Stimulated activated memory B cell treated with anti-CD40 and anti-IgM and Interleukin-4, amounts not matched to agents 10 μg/mL and 1 μg/mL and 100 μg/mL, for 72 hours (primary cell): Measurements from ENCODE around the gene VPS41.

Experiments used
- ATAC-seq: fragments of 150-1000 bp; cut with Tn5 transposase; 2 replicates; pipeline ENCODE4 v1.10.0; 2021
- H3K27ac Mint-ChIP-seq: one replicate; pipeline ENCODE4 v1.8.0; 2022; ENCODE audit warnings: mild to moderate bottlenecking, mixed read lengths
- H3K27me3 Mint-ChIP-seq: one replicate; pipeline ENCODE4 v1.8.0; 2022; ENCODE audit warnings: mixed read lengths
- H3K36me3 Mint-ChIP-seq: one replicate; pipeline ENCODE4 v1.8.0; 2022; ENCODE audit warnings: mixed read lengths
- H3K4me1 Mint-ChIP-seq: one replicate; pipeline ENCODE4 v1.8.0; 2022; ENCODE audit warnings: mixed read lengths
- H3K4me3 Mint-ChIP-seq: one replicate; pipeline ENCODE4 v1.8.0; 2022; ENCODE audit warnings: mild to moderate bottlenecking, moderate library complexity, mixed read lengths
- H3K9me3 Mint-ChIP-seq: one replicate; pipeline ENCODE4 v1.8.0; 2022; ENCODE audit warnings: mixed read lengths

Gene VPS41

GRCh38 chr7:38929460-38930171, 20.6 kb upstream of the VPS41 start:
- Mint-ChIP-seq H3K4me1 (no peaks in the 10 kb centered on the region), H3K27ac (no peak overlapping the region), H3K36me3 (no peaks in the 10 kb centered on the region), H3K27me3 (no peaks in the 10 kb centered on the region), H3K9me3 (no peaks in the 10 kb centered on the region), H3K4me3 (no peak overlapping the region)
- ATAC-seq: no peak

GRCh38 chr7:38928506-38928905, 19.5 kb upstream of the VPS41 start:
- H3K4me3 Mint-ChIP-seq: no peak overlapping the region
- no peaks in the 10 kb centered on the region for H3K27me3 Mint-ChIP-seq
- no peaks in the 10 kb centered on the region for H3K36me3 Mint-ChIP-seq
- no peaks in the 10 kb centered on the region for H3K9me3 Mint-ChIP-seq
- no peak for ATAC-seq
- no peaks in the 10 kb centered on the region for H3K4me1 Mint-ChIP-seq
- no peak overlapping the region for H3K27ac Mint-ChIP-seq

- Mint-ChIP-seq H3K27ac (no peak overlapping the region), H3K4me1 (no peaks in the 10 kb centered on the region), H3K27me3 (no peaks in the 10 kb centered on the region), H3K36me3 (no peaks in the 10 kb centered on the region), H3K9me3 (no peaks in the 10 kb centered on the region), H3K4me3 (no peak overlapping the region)
- ATAC-seq: no peak
Measured at GRCh38 chr7:38927751-38928150, 18.8 kb upstream of the VPS41 start.

GRCh38 chr7:38920731-38921130, 11.7 kb upstream of the VPS41 start:
- Mint-ChIP-seq H3K27ac (no peak overlapping the region), H3K4me3 (no peak overlapping the region), H3K9me3 (no peaks in the 10 kb centered on the region), H3K27me3 (no peaks in the 10 kb centered on the region), H3K4me1 (no peaks in the 10 kb centered on the region), H3K36me3 (no peaks in the 10 kb centered on the region)
- no peak for ATAC-seq

GRCh38 chr7:38916396-38916795, 7.4 kb upstream of the VPS41 start:
- no peaks in the 10 kb centered on the region for H3K4me1 Mint-ChIP-seq
- H3K4me3 Mint-ChIP-seq: no peak overlapping the region
- no peak for ATAC-seq
- H3K27me3 Mint-ChIP-seq: peaks cover 9% of the 10 kb centered on the region
- H3K27ac Mint-ChIP-seq: no peak overlapping the region
- no peaks in the 10 kb centered on the region for H3K36me3 Mint-ChIP-seq
- H3K9me3 Mint-ChIP-seq: no peaks in the 10 kb centered on the region

- H3K9me3 Mint-ChIP-seq: no peaks in the 10 kb centered on the region
- no peak overlapping the region for H3K4me3 Mint-ChIP-seq
- ATAC-seq: no peak
Measured at GRCh38 chr7:38909870-38910269, 879 bp upstream of the VPS41 start.

GRCh38 chr7:38907766-38908165, 1.2 kb downstream of the VPS41 start:
- Mint-ChIP-seq H3K27ac (peak overlapping the region; percentile 94), H3K36me3 (no peaks in the 10 kb centered on the region), H3K9me3 (no peaks in the 10 kb centered on the region), H3K4me3 (no peak overlapping the region), H3K27me3 (no peaks in the 10 kb centered on the region), H3K4me1 (peaks cover 59% of the 10 kb centered on the region)
- no peak for ATAC-seq

More at GRCh38 chr7:38909870-38910269, 879 bp upstream of the VPS41 start:
- Mint-ChIP-seq H3K27ac (no peak overlapping the region), H3K27me3 (peaks cover 6% of the 10 kb centered on the region), H3K36me3 (no peaks in the 10 kb centered on the region), H3K4me1 (peaks cover 39% of the 10 kb centered on the region)

- H3K9me3 Mint-ChIP-seq: no peaks in the 10 kb centered on the region
- no peaks in the 10 kb centered on the region for H3K27me3 Mint-ChIP-seq
- H3K4me3 Mint-ChIP-seq: peak overlapping the region; percentile 15
- H3K4me1 Mint-ChIP-seq: peaks cover 66% of the 10 kb centered on the region
- H3K27ac Mint-ChIP-seq: no peak overlapping the region
- no peaks in the 10 kb centered on the region for H3K36me3 Mint-ChIP-seq
- ATAC-seq: no peak
Measured at GRCh38 chr7:38907066-38907465, 1.9 kb downstream of the VPS41 start.

GRCh38 chr7:38905056-38905759, 3.8 kb downstream of the VPS41 start:
- Mint-ChIP-seq H3K36me3 (peaks cover 7% of the 10 kb centered on the region), H3K4me3 (peak overlapping the region; percentile 29), H3K4me1 (peaks cover 78% of the 10 kb centered on the region), H3K27me3 (no peaks in the 10 kb centered on the region), H3K9me3 (no peaks in the 10 kb centered on the region), H3K27ac (peak overlapping the region; percentile 47)
- peak; percentile 37 for ATAC-seq

- Mint-ChIP-seq H3K4me1 (peaks cover 72% of the 10 kb centered on the region), H3K27me3 (no peaks in the 10 kb centered on the region), H3K9me3 (no peaks in the 10 kb centered on the region), H3K36me3 (peaks cover 21% of the 10 kb centered on the region), H3K4me3 (no peak overlapping the region), H3K27ac (no peak overlapping the region)
- no peak for ATAC-seq
Measured at GRCh38 chr7:38903057-38903456, 5.9 kb downstream of the VPS41 start.

- H3K4me3 Mint-ChIP-seq: no peak overlapping the region
- H3K36me3 Mint-ChIP-seq: peaks cover 24% of the 10 kb centered on the region
- H3K4me1 Mint-ChIP-seq: peaks cover 69% of the 10 kb centered on the region
- H3K27me3 Mint-ChIP-seq: no peaks in the 10 kb centered on the region
- no peaks in the 10 kb centered on the region for H3K9me3 Mint-ChIP-seq
- no peak overlapping the region for H3K27ac Mint-ChIP-seq
- no peak for ATAC-seq
Measured at GRCh38 chr7:38902449-38902848, 6.5 kb downstream of the VPS41 start.

GRCh38 chr7:38893061-38893460, 15.9 kb downstream of the VPS41 start:
- Mint-ChIP-seq H3K4me1 (peaks cover 16% of the 10 kb centered on the region), H3K36me3 (peaks cover 63% of the 10 kb centered on the region), H3K27me3 (no peaks in the 10 kb centered on the region), H3K4me3 (no peak overlapping the region), H3K27ac (no peak overlapping the region), H3K9me3 (no peaks in the 10 kb centered on the region)
- ATAC-seq: no peak

GRCh38 chr7:38890597-38890996, 18.4 kb downstream of the VPS41 start:
- Mint-ChIP-seq H3K9me3 (peaks cover 3% of the 10 kb centered on the region), H3K36me3 (peaks cover 70% of the 10 kb centered on the region), H3K27ac (no peak overlapping the region), H3K4me1 (peaks cover 28% of the 10 kb centered on the region), H3K4me3 (no peak overlapping the region), H3K27me3 (no peaks in the 10 kb centered on the region)
- no peak for ATAC-seq

- H3K27ac Mint-ChIP-seq: no peak overlapping the region
- H3K36me3 Mint-ChIP-seq: peaks cover 69% of the 10 kb centered on the region
- no peaks in the 10 kb centered on the region for H3K27me3 Mint-ChIP-seq
- no peak overlapping the region for H3K4me3 Mint-ChIP-seq
- H3K4me1 Mint-ChIP-seq: peaks cover 28% of the 10 kb centered on the region
- ATAC-seq: no peak
- H3K9me3 Mint-ChIP-seq: peaks cover 3% of the 10 kb centered on the region
Measured at GRCh38 chr7:38889872-38890432, 19.0 kb downstream of the VPS41 start.

- peaks cover 3% of the 10 kb centered on the region for H3K9me3 Mint-ChIP-seq
- no peak overlapping the region for H3K27ac Mint-ChIP-seq
- H3K4me1 Mint-ChIP-seq: peaks cover 28% of the 10 kb centered on the region
- no peak overlapping the region for H3K4me3 Mint-ChIP-seq
- no peaks in the 10 kb centered on the region for H3K27me3 Mint-ChIP-seq
- H3K36me3 Mint-ChIP-seq: peaks cover 63% of the 10 kb centered on the region
- no peak for ATAC-seq
Measured at GRCh38 chr7:38889079-38889478, 19.9 kb downstream of the VPS41 start.

- no peak for ATAC-seq
- H3K27me3 Mint-ChIP-seq: no peaks in the 10 kb centered on the region
- H3K9me3 Mint-ChIP-seq: peaks cover 3% of the 10 kb centered on the region
- H3K27ac Mint-ChIP-seq: no peak overlapping the region
- peaks cover 31% of the 10 kb centered on the region for H3K4me1 Mint-ChIP-seq
- peaks cover 68% of the 10 kb centered on the region for H3K36me3 Mint-ChIP-seq
- no peak overlapping the region for H3K4me3 Mint-ChIP-seq
Measured at GRCh38 chr7:38886265-38886664, 22.7 kb downstream of the VPS41 start.
